GM21717 (cell line): Measurements from ENCODE around the gene ROBO1.

Source experiments
- ATAC-seq: cut with Tn5 transposase; IDR thresholded peaks from one replicate; pipeline ENCODE4 v1.9.1; 2021; ENCODE audit warnings: mild to moderate bottlenecking, moderate library complexity; ENCODE audit not compliant: unreplicated experiment

Gene ROBO1

GRCh38 chr3:79385211-79385610 lies 382.6 kb downstream of the ROBO1 start:
- ATAC-seq, result no peak

DNA sequence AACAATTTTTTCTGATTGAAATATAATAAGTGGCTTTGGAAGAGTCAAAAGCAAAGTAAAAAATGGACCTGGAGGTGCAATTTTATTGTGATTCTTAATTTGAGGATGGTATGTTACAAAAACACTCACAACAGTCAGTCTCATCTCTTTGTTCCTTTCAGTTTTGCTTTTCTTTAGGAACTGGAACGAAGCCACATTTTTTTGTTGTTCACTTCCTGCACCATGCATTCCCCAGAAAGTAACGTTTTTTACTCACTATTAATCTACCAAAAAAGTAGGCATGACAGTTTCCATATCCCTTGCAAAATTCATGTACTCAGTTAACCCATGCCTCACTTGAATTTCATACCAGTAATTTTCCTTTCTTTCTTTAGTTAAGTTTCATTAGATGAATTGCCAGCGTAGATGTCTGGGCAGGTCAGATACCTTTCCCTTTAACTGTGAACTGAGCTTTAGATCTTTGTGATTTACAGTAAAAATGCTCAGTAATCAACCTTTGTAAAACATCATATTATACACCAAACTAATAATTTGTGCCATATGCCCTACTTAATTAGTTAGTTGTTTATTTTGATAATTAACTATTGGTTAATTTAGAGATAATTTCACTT lies 384.3 kb downstream of the ROBO1 start:
- ATAC-seq, result peak; percentile 69

DNA sequence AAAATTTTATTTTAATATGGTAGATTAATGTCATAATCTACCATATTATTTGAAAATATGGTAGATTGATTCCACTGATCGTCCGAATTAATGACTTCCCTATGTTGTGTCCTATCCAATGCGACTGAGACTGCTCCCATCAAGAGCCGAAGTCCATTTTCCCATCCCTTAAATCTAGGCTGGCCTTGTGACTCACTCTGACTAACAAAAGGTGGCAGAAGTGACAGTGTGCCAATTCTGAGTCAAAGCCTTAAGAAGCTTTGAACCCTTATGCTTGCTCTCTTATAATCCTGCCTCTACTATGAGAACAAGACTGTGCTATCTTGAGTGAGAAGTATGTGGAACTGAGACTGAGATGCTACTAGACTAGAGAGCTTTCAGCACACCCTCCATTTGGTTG lies 387.2 kb downstream of the ROBO1 start:
- ATAC-seq, result no peak

DNA sequence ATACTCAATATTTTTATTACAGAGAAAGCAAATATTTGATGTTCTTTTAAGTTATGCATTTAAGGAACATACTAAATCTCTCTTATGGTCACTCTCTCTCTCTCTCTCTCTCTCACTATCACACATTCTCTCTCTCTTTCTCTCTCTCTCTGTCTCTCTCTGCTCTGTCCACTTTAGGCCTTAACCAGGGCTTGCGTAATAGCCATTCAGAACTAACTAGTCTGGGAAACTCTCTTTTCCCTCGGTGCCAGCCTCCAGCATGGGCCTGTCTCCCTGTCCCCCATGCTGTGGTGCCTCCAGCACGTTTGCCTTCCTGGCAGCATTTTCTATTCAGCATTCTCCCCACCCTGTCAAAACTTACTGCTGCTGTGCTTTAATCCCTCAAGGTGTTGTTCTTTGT lies 389.7 kb downstream of the ROBO1 start:
- ATAC-seq, result no peak

DNA sequence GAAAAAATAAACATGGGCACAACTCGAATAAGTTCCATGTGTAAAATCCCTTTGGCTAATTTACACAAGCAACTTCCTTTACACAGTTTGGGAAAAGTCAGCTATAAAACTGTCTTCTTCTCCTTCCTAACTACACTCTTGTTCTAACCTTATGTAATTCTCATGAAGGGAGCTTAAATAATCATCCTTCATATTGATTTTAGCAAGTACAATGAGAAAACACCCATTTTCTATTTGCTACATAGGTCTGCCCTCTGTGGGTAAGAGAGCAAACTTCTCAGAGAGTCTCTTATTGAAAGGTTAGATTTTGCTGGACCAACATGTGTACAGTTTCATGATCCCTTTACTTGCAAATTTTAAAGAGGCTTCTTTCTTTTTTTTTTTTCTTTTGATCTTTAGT lies 398.5 kb downstream of the ROBO1 start:
- no peak for ATAC-seq

DNA sequence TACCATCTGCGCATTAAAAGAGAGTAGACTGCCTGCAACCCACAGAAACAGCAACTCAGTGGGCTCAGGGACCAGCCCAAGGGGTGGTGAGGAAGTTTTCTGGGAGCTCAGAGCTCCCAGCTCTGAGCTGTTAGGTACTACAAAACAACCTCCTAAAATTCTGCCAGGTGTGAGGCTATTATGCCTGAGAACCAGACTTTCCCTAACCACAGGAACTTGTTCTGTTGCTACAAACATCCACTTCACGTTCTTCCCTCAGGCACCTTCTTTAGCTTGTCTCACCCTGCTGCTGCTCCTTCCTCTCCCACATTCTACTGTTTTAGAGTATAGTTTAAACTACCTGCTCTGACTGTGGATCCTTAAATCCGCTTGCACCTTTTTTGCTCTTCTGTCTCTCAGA lies 399.4 kb downstream of the ROBO1 start:
- no peak for ATAC-seq

DNA sequence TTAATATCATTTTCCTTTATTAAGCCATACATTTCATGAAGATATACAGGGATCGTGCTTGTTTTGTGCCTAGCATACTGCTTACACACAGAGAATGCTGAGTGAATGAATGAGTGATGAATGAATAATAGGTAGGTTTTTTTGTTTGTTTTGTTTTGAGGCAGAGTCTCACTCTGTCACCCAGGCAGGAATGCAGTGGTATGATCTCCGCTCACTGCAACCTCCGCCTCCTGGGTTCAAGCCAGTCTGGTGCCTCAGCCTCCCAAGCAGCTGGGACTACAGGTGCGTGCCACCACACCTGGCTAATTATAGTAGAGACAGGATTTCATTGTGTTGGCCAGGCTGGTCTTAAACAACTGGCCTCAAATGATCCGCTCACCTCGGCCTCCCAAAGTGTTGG lies 400.0 kb downstream of the ROBO1 start:
- no peak for ATAC-seq

GRCh38 chr3:79367066-79367465 lies 400.7 kb downstream of the ROBO1 start:
- no peak for ATAC-seq

GRCh38 chr3:79366414-79366813 lies 401.4 kb downstream of the ROBO1 start:
- ATAC-seq, result no peak

DNA sequence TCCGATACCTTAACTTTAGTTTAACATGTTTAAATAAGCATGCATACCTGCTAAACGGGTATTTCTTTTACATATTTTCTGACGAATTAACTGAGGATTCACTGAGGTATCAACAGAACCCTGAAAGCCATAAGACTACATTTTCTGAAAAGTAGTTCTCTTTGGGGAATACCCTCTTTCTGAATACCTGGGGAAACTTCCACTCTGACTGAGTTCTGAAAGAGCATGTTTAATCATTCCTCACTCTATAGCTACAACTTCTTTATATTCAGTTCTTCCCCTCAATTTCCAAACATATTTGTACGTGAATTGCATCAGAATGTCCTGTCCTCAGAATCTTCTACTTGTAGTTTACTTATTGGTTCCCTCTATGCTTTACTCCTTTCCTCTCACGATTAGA lies 403.0 kb downstream of the ROBO1 start:
- ATAC-seq, result no peak

DNA sequence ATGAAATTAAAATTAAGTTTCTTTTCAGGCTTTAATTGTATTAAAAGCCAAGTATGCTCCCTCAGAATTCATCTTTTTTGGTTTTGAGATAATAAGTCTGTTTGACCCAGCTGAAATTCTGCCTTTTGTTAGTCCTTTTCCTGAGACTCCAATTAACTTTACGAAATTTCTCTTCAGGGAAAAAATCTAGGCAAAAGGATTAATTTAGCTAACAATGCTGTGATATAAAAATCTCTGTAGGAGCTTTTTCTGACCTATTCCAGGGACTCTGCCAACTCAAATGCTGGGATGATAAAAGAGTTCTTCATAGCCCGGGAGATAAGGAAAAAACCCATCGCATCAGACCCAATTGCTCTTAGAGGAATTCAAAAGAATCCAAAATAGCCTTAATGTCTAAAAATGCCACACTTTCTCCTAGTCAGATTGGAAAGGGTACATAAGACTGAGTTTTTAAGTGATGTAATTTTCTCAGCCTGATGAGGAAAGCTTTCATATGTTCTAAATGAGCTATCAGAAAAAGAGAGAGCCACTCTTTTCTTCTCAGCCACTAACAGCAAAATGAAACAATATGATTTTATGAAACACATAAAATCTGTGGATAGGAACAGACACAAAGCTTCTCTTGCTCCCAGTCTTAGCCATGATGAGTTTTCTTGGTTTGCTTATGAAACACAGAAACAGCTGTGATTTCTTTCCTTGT lies 405.1 kb downstream of the ROBO1 start:
- ATAC-seq, result no peak

DNA sequence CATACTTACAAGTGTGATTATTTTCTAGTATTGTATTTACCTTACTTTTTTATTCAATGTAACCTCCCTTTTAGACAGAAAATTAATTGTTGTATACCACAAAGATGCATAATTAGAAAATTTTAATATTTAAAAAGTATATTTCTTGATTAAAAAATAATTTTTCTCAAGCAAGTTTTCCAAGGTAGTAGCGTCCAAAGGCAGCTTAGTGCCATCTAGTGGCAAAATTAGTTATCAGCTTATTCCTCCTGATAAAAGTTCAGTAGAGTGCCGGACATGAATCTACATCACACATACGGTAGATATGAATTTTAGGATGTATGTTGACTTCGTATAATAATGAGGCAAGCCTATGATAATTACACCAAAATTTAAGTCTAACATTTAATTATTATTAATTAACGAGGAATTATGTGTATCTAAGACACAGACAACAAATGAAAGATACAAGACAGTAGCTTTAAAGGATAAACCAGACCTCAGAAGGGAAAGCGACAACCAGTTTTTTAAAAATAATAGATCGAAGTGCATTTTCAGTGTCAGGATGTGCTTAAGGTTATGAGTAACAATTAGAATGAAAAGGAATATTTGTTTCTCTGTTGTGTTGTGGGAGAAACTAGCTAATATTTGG lies 405.9 kb downstream of the ROBO1 start:
- peak; percentile 85 for ATAC-seq

DNA sequence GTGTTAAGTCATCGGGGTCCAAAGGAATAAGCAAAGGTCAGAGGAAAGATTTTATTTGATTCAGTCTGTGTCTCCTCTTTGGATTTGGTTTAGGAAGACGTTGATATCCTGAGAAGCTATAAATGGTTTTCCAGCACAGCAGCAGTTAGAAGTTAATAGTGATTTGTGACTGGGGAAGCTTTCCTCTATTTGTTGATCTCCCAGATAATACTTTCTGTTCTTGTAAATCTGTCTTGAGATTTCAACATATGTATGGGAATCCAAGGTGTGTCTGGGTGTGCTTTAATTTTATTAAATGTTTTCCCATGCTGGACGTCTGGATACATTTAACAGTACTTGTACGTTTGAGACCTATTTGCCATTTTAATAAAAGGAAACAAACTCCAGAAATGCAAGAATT lies 409.5 kb downstream of the ROBO1 start:
- no peak for ATAC-seq

DNA sequence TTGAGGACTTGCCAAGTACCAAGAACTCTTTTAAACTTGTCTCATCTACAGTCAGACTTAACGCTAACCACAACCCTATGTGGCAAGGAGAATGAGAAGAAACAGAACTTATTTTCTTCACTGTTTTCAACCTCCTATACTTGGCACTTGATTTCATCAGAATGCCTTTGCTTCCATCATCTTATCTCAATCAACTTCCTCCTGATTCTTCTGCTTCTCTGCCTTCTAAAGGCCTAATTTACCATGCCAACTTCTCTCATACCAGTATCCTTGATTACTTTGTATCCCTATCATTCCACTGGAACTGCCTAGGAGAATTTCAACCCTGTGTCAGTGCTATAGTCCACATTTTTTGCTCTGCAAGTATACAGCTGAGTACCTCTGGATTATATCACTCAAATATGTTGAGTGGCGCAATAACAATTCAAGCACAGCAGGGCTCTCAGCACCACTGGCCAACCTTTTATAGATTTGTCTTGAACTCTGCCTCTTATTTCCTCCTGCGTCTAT lies 413.6 kb downstream of the ROBO1 start:
- no peak for ATAC-seq

DNA sequence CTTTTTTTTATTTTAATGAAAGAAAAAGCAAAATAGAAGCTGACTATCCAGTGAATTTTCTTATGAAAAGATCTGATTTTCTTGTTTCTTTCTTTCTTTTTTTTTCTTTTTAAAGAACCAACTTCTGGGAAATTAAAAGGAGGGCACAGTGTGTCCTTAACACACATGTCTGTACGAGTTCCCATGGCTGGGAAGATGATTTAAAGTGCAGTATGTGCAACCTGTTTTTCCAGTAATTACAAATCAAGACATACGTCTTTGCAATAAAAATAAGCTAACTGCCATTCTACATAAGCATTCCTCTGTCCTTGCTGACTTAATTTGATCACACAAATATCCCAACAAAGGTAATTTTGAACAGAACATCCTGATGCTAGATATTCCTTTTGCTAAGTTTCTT lies 416.1 kb downstream of the ROBO1 start:
- ATAC-seq, result no peak

GRCh38 chr3:79344876-79345871 lies 422.6 kb downstream of the ROBO1 start:
- no peak for ATAC-seq

- ATAC-seq, result no peak
Measured at GRCh38 chr3:79341961-79342360, 425.8 kb downstream of the ROBO1 start.

- no peak for ATAC-seq
Measured at GRCh38 chr3:79339846-79340245, 428.0 kb downstream of the ROBO1 start.

- no peak for ATAC-seq
Measured at GRCh38 chr3:79337798-79338197, 430.0 kb downstream of the ROBO1 start.

GRCh38 chr3:79329154-79329553 lies 438.6 kb downstream of the ROBO1 start:
- ATAC-seq, result no peak

DNA sequence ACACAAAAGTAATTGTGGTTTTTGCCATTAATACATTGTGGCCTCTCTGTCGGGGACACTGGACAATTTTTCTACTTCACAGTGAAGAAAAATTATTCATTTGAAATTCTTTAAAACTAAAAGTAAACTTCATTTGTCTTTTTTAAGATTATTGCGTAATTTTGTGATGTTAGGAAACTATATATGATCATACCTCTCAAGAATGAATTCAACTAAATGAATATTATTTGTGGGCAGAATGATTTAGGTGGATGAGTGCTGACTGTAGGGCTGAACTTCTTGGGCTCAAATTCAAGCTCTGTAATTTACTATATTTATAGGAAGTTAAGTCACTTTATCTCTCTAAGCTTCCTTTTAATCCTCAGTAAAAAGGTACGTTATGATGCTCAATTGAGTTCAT lies 441.2 kb downstream of the ROBO1 start:
- no peak for ATAC-seq
